Erythroblast (primary cell): ENCODE measurements around the gene SMURF2.

ENCODE experiments used
- GATA1 ChIP-seq: IDR thresholded peaks from 2 replicates; pipeline ENCODE4 v1.6.1; 2011; ENCODE audit warnings: low read depth, mild to moderate bottlenecking, control low read depth, low read length, moderate library complexity
- POLR2A ChIP-seq: IDR thresholded peaks from 2 replicates; pipeline ENCODE4 v1.6.1; 2011; ENCODE audit warnings: mild to moderate bottlenecking, low read length

GRCh38 chr17:64615028-64615677, 47.0 kb downstream of the SMURF2 start:
- TF ChIP-seq POLR2A (no peak), GATA1 (no peak)
